HG02973 (cell line): ENCODE results near the gene ADCY3.

Source experiments
- ATAC-seq: cut with Tn5 transposase; IDR thresholded peaks from one replicate; pipeline ENCODE4 v1.9.1; 2021; ENCODE audit warnings: moderate library complexity; ENCODE audit not compliant: unreplicated experiment

ADCY3 gene

GRCh38 chr2:24920098-24920808 is at the start of gene ADCY3:
Gene ADCY3 (minus strand): TSS chr2:24920237. CDS start chr2:24918987, 1,250 bp downstream.
- peak; percentile 44 for ATAC-seq

GRCh38 chr2:24969784-24970183 is 49.7 kb upstream of the ADCY3 start:
- ATAC-seq: no peak

GRCh38 chr2:24961903-24962302 is 41.9 kb upstream of the ADCY3 start:
- no peak for ATAC-seq

- ATAC-seq: no peak
Measured at GRCh38 chr2:24959761-24960160, 39.7 kb upstream of the ADCY3 start.

GRCh38 chr2:24958411-24958935 is 38.4 kb upstream of the ADCY3 start:
- no peak for ATAC-seq

- no peak for ATAC-seq
Measured at GRCh38 chr2:24957976-24958375, 37.9 kb upstream of the ADCY3 start.

GRCh38 chr2:24957221-24957620 is 37.2 kb upstream of the ADCY3 start:
- no peak for ATAC-seq

- no peak for ATAC-seq
Measured at GRCh38 chr2:24955921-24956320, 35.9 kb upstream of the ADCY3 start.

- ATAC-seq: no peak
Measured at GRCh38 chr2:24955232-24955631, 35.2 kb upstream of the ADCY3 start.

- ATAC-seq: no peak
Measured at GRCh38 chr2:24950102-24950501, 30.1 kb upstream of the ADCY3 start.

- no peak for ATAC-seq
Measured at GRCh38 chr2:24948506-24948905, 28.5 kb upstream of the ADCY3 start.

- ATAC-seq: no peak
Measured at GRCh38 chr2:24947561-24948157, 27.6 kb upstream of the ADCY3 start.

GRCh38 chr2:24945907-24946306 is 25.9 kb upstream of the ADCY3 start:
- no peak for ATAC-seq

- ATAC-seq: no peak
Measured at GRCh38 chr2:24943427-24944053, 23.5 kb upstream of the ADCY3 start.

- ATAC-seq: no peak
Measured at GRCh38 chr2:24939353-24939752, 19.3 kb upstream of the ADCY3 start.

- no peak for ATAC-seq
Measured at GRCh38 chr2:24937236-24937635, 17.2 kb upstream of the ADCY3 start.

- no peak for ATAC-seq
Measured at GRCh38 chr2:24935145-24935544, 15.1 kb upstream of the ADCY3 start.

GRCh38 chr2:24932715-24933114 is 12.7 kb upstream of the ADCY3 start:
- ATAC-seq: no peak

- peak; percentile 62 for ATAC-seq
Measured at GRCh38 chr2:24930768-24931167, 10.7 kb upstream of the ADCY3 start.

- ATAC-seq: no peak
Measured at GRCh38 chr2:24929230-24929629, 9.2 kb upstream of the ADCY3 start.

- no peak for ATAC-seq
Measured at GRCh38 chr2:24928036-24928435, 8.0 kb upstream of the ADCY3 start.
